ENCODE data around the gene OR1M1.

DNA sequence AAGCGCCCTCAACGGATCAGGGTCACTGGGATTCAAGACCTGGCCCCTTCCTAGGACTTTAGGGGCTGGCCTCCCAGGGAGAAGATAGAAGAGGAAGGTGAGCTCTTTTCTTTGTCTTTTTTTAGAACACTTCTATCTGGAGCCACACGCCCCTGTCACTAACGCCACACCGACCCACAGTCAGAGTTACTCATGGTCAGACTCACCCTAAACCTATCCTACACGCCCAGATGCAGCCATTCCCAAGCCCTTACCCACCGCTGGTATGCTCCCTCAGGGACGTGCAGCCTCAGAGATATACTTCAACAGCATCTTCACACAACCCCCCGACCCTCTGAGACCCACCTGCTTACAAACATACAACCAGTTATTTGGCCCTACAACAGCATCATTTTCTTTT lies 46.7 kb upstream of the OR1M1 start:
- TF ChIP-seq CBX8 (IDR thresholded peaks at IDR 0.05) = no peak
- no peak for TF ChIP-seq NFE2L2 (conservative IDR thresholded peaks at IDR 0.05; ENCODE audit: low read length)
- no peak for TF ChIP-seq CHD2 (IDR thresholded peaks at IDR 0.05; ENCODE audit: low read length, partially characterized antibody)
- TF ChIP-seq KDM1A (IDR thresholded peaks at IDR 0.05; ENCODE audit: low read depth) = no peak

Measured in A549 (cell line).